ENCODE data around the gene SEPTIN10. TPM values are rescaled to one million over a fixed set of nuclear protein-coding genes. Genes with fewer than 3 reads are reported as not detected.

The SEPTIN10 gene
- total RNA-seq, 3 donors from 2014 or later: 93.5 to 116 (median 100) TPM

GRCh38 chr2:109527079-109527478 lies 86.7 kb downstream of the SEPTIN10 start:
- no peaks in the 10 kb centered on the region for H3K9me3 ChIP-seq
- no peaks in the 10 kb centered on the region for H3K36me3 ChIP-seq
- H3K27ac ChIP-seq: no peak overlapping the region
- H3K4me3 ChIP-seq: no peak overlapping the region
- peak in 1 of 2 donors; percentile 2 for DNase-seq (ENCODE audit: low spot score in 2 of 2)
- no peaks in the 10 kb centered on the region for H3K27me3 ChIP-seq
- intact Hi-C loops (cut with DNase I; ENCODE audit: low total_unique reads): no loop called here
- TF ChIP-seq POLR2A (IDR thresholded peaks at IDR 0.05) (no peak), CTCF (IDR thresholded peaks at IDR 0.05) (no peak), POLR2AphosphoS5 (IDR thresholded peaks at IDR 0.05) (no peak)
- no peaks in the 10 kb centered on the region for H3K4me1 ChIP-seq

GRCh38 chr2:109526442-109526970 lies 87.3 kb downstream of the SEPTIN10 start:
- Histone ChIP-seq H3K36me3 (no peaks in the 10 kb centered on the region), H3K9me3 (no peaks in the 10 kb centered on the region), H3K27ac (no peak overlapping the region), H3K4me1 (no peaks in the 10 kb centered on the region), H3K4me3 (no peak overlapping the region), H3K27me3 (no peaks in the 10 kb centered on the region)
- peak in 1 of 2 donors; percentile 10 for DNase-seq (ENCODE audit: low spot score in 2 of 2)
- TF ChIP-seq POLR2A (IDR thresholded peaks at IDR 0.05) (no peak), POLR2AphosphoS5 (IDR thresholded peaks at IDR 0.05) (no peak), CTCF (IDR thresholded peaks at IDR 0.05) (no peak)
- intact Hi-C loops (cut with DNase I; ENCODE audit: low total_unique reads): no loop called here

GRCh38 chr2:109525836-109526235 lies 87.9 kb downstream of the SEPTIN10 start:
- intact Hi-C loops (cut with DNase I; ENCODE audit: low total_unique reads): no loop called here
- H3K4me1 ChIP-seq: no peaks in the 10 kb centered on the region
- TF ChIP-seq CTCF (IDR thresholded peaks at IDR 0.05) (no peak), POLR2AphosphoS5 (IDR thresholded peaks at IDR 0.05) (no peak), POLR2A (IDR thresholded peaks at IDR 0.05) (no peak)
- H3K4me3 ChIP-seq: no peak overlapping the region
- no peaks in the 10 kb centered on the region for H3K27me3 ChIP-seq
- no peak for DNase-seq (ENCODE audit: low spot score in 2 of 2)
- no peaks in the 10 kb centered on the region for H3K9me3 ChIP-seq
- no peaks in the 10 kb centered on the region for H3K36me3 ChIP-seq
- H3K27ac ChIP-seq: no peak overlapping the region

GRCh38 chr2:109523536-109524361 lies 90.0 kb downstream of the SEPTIN10 start:
- H3K9me3 ChIP-seq: no peaks in the 10 kb centered on the region

More at GRCh38 chr2:109523536-109524361, 90.0 kb downstream of the SEPTIN10 start:
- Histone ChIP-seq H3K36me3 (no peaks in the 10 kb centered on the region), H3K27ac (no peak overlapping the region), H3K4me3 (no peak overlapping the region), H3K27me3 (no peaks in the 10 kb centered on the region), H3K4me1 (no peaks in the 10 kb centered on the region)
- intact Hi-C loops (cut with DNase I; ENCODE audit: low total_unique reads): no loop called here
- TF ChIP-seq CTCF (IDR thresholded peaks at IDR 0.05): no peak
- TF ChIP-seq POLR2A (IDR thresholded peaks at IDR 0.05): no peak
- no peak for TF ChIP-seq POLR2AphosphoS5 (IDR thresholded peaks at IDR 0.05)
- DNase-seq (ENCODE audit: low spot score in 2 of 2): no peak
